A673 (cell line): ENCODE measurements around the gene PCDHGA6. TPM values are rescaled to one million over a fixed set of nuclear protein-coding genes. Genes with fewer than 3 reads are reported as not detected.
"Not testable (repeated sequence)": the region's sequence is repeated elsewhere in the genome, so short reads cannot be mapped to it uniquely, and the experiment has no call there.

Experiments used
- BruUV-seq: library from RNA; stranded (reverse); fragments of 400-500 nt; replicated peaks from 2 replicates; lab custom pipeline; 2021; lab: Mats Ljungman, UMichigan
- CTCF ChIA-PET: fragments of 300-600 bp; sonication (Branson Sonifier 250); formaldehyde crosslinking; loops from one replicate; lab custom pipeline; 2022; ENCODE audit warnings: antibody characterized with exemption; lab: Charles Lee
- POLR2A ChIA-PET: fragments of 300-600 bp; sonication (Branson Sonifier 250); formaldehyde crosslinking; loops from one replicate; lab custom pipeline; 2022; ENCODE audit warnings: antibody characterized with exemption; ENCODE audit not compliant: low non-redundant PET; lab: Charles Lee
- DNase-seq: peaks from one replicate; pipeline ENCODE4 v3.0.0-alpha.2; 2015; ENCODE audit warnings: low spot score
- H3K27ac ChIP-seq: fragments of 200-600 bp; sonication (generic); 2 replicates; pipeline ENCODE4 v1.5.1; 2016; ENCODE audit warnings: mixed run types, low read depth, mild to moderate bottlenecking, mixed read lengths, antibody characterized with exemption, low read length; ENCODE audit not compliant: poor library complexity, severe bottlenecking
- H3K27me3 ChIP-seq: fragments of 200-600 bp; sonication (generic); replicated peaks from 2 replicates; pipeline ENCODE4 v1.6.1; 2017; ENCODE audit warnings: mixed run types, low read depth, mild to moderate bottlenecking, mixed read lengths, antibody characterized with exemption, low read length; ENCODE audit not compliant: insufficient read depth, poor library complexity
- H3K36me3 ChIP-seq: fragments of 200-600 bp; sonication (generic); 2 replicates; pipeline ENCODE4 v1.6.1; 2016; ENCODE audit warnings: mixed run types, mild to moderate bottlenecking, mixed read lengths, antibody characterized with exemption, low read length; ENCODE audit not compliant: insufficient read depth, poor library complexity, severe bottlenecking
- H3K4me1 ChIP-seq: fragments of 200-600 bp; sonication (generic); 2 replicates; pipeline ENCODE4 v1.6.1; 2017; ENCODE audit warnings: mixed run types, mild to moderate bottlenecking, mixed read lengths, antibody characterized with exemption, low read length; ENCODE audit not compliant: insufficient read depth, poor library complexity, severe bottlenecking
- H3K4me3 ChIP-seq: fragments of 200-600 bp; sonication (generic); 2 replicates; pipeline ENCODE4 v1.5.1; 2016; ENCODE audit warnings: low read depth, mixed run types, mild to moderate bottlenecking, mixed read lengths, low read length; ENCODE audit not compliant: poor library complexity, severe bottlenecking
- H3K9me3 ChIP-seq: fragments of 200-600 bp; sonication (generic); 2 replicates; pipeline ENCODE4 v1.6.1; 2016; ENCODE audit warnings: mixed run types, low read depth, mild to moderate bottlenecking, mixed read lengths, antibody characterized with exemption, low read length; ENCODE audit not compliant: poor library complexity, severe bottlenecking
- EZH2 ChIP-seq: fragments of 200-600 bp; sonication (generic); IDR thresholded peaks from 2 replicates; pipeline ENCODE4 v1.6.1; 2017; ENCODE audit warnings: borderline replicate concordance, low read depth, mild to moderate bottlenecking, mixed read lengths, antibody characterized with exemption, low read length; ENCODE audit not compliant: poor library complexity, severe bottlenecking
- intact Hi-C: fragments of 100-400 bp; cut with micrococcal nuclease; formaldehyde crosslinking; loops from one replicate; pipeline ENCODE4 v1.10.0; 2022; ENCODE audit not compliant: unreplicated experiment
- total RNA-seq: library from RNA; stranded (reverse); gene quantifications from 2 replicates; pipeline ENCODE4 v1.2.3, GENCODE V29; 2021
- TF ChIP-seq, protein P1 (sequence below): fragments of 300-800, 200-600 bp; sonication (generic); conservative IDR thresholded peaks from 2 replicates; pipeline ENCODE4 v1.5.1; 2017; ENCODE audit warnings: low read depth, mild to moderate bottlenecking, antibody characterized with exemption, low read length, moderate library complexity, mixed read lengths

PCDHGA6 gene
- total RNA-seq, 1 experiment from 2014 or later: 21.6 TPM

GRCh38 chr5:141417494-141418172, 43.9 kb downstream of the PCDHGA6 start, which contains the start of gene PCDHGB7:
TSS of gene PCDHGB7 (plus strand) at chr5:141417677. CDS start at chr5:141417860, 183 bp downstream.
- Histone ChIP-seq H3K9me3 (peaks cover 87% of the 10 kb centered on the region), H3K36me3 (peaks cover 12% of the 10 kb centered on the region)
- peak; percentile 24 for DNase-seq
- POLR2A ChIA-PET, H3K4me3 ChIP-seq, H3K27ac ChIP-seq, BruUV-seq, H3K27me3 ChIP-seq, H3K4me1 ChIP-seq, intact Hi-C loops: not testable (repeated sequence)
- TF ChIP-seq, protein P1, sequence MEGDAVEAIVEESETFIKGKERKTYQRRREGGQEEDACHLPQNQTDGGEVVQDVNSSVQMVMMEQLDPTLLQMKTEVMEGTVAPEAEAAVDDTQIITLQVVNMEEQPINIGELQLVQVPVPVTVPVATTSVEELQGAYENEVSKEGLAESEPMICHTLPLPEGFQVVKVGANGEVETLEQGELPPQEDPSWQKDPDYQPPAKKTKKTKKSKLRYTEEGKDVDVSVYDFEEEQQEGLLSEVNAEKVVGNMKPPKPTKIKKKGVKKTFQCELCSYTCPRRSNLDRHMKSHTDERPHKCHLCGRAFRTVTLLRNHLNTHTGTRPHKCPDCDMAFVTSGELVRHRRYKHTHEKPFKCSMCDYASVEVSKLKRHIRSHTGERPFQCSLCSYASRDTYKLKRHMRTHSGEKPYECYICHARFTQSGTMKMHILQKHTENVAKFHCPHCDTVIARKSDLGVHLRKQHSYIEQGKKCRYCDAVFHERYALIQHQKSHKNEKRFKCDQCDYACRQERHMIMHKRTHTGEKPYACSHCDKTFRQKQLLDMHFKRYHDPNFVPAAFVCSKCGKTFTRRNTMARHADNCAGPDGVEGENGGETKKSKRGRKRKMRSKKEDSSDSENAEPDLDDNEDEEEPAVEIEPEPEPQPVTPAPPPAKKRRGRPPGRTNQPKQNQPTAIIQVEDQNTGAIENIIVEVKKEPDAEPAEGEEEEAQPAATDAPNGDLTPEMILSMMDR: 0 out of 2 replicates have a peak, but pooled peaks have one; percentile 37
- CTCF ChIA-PET: interaction anchor here (1.1 kb wide), 1 partner anchor 143 kb away, joined by 8 read pairs; no protein-coding TSS in a partner anchor

GRCh38 chr5:141419074-141419880, 45.6 kb downstream of the PCDHGA6 start:
- no peak overlapping the region for H3K27ac ChIP-seq
- peaks cover 87% of the 10 kb centered on the region for H3K9me3 ChIP-seq
- no peak for TF ChIP-seq EZH2
- TF ChIP-seq, protein P1: no peak
- H3K27me3 ChIP-seq: no peaks in the 10 kb centered on the region
- POLR2A ChIA-PET: no interaction called here
- no peaks in the 10 kb centered on the region for H3K36me3 ChIP-seq
- no peak overlapping the region for H3K4me3 ChIP-seq
- intact Hi-C loops: no loop called here
- DNase-seq: no peak
- no TSS peak for BruUV-seq
- CTCF ChIA-PET: interaction anchor here (3.1 kb wide), 1 partner anchor 145 kb away, joined by 15 read pairs; no protein-coding TSS in a partner anchor
- no peaks in the 10 kb centered on the region for H3K4me1 ChIP-seq

GRCh38 chr5:141420855-141421488, 47.3 kb downstream of the PCDHGA6 start, which contains the start of gene PCDHGA11:
TSS of gene PCDHGA11 (plus strand) at chr5:141421051. CDS start at chr5:141421228, 177 bp downstream.
- CTCF ChIA-PET: interaction anchor here (0.6 to 3.1 kb wide), 10 partner anchors 9 to 146 kb away, joined by 3 to 15 read pairs (median 5); partner anchors contain the start of genes PCDHGA12 and PCDHGB3
- Histone ChIP-seq H3K4me3 (peak within 1 kb of the TSS; percentile 53), H3K9me3 (peaks cover 95% of the 10 kb centered on the region), H3K4me1 (no peaks in the 10 kb centered on the region), H3K36me3 (peaks cover 10% of the 10 kb centered on the region), H3K27me3 (no peaks in the 10 kb centered on the region), H3K27ac (peak within 1 kb of the TSS; percentile 77)
- intact Hi-C loops: loop anchor here (1.0 kb wide), 2 partner anchors 103 to 136 kb away; no protein-coding TSS in a partner anchor
- TF ChIP-seq EZH2: no peak
- TF ChIP-seq, protein P1: peak; percentile 69
- peak; percentile 85 for DNase-seq
- TSS peak; percentile 67 for BruUV-seq
- POLR2A ChIA-PET: no interaction called here
